Measurements from ENCODE around the gene NCS1. TPM values are rescaled to one million over a fixed set of nuclear protein-coding genes. Genes with fewer than 3 reads are reported as not detected.

The NCS1 gene
- total RNA-seq, 2 experiments from 2014 or later = 0.17 TPM; not detected in 1

DNA sequence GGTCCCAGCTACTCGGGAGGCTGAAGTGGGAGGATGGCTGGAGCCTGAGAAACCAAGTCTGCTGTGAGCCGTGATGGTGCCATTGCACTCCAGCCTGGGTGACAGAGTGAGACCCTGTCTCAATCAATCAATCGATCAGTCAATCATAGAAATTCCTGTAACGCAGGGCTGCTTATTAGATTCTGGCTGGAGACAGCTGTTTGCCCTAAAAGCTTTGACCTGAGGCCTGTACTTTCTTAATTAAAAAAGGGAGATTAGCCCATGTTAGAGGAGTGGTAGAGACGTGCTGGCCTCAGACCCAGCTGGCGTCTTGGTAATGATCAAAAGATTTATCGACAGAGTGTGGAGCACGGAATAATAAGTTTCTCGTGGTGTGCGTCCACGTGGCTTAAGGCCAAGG, 52.9 kb downstream of the NCS1 start:
- no peaks in the 10 kb centered on the region for H3K4me1 Mint-ChIP-seq (ENCODE audit: low read depth)
- intact Hi-C loops (cut with DNase I, micrococcal nuclease) = no loop called here
- Histone ChIP-seq H3K9me3 (ENCODE audit: control insufficient read depth in 1 of 2, insufficient read depth in 1 of 2, low read length in 2 of 2) (peaks cover 9 to 10% of the 10 kb centered on the region in 2 experiments), H3K27ac (ENCODE audit: low read depth in 1 of 2, low read length in 2 of 2) (no peak overlapping the region), H3K36me3 (ENCODE audit: insufficient read depth, low read length) (no peaks in the 10 kb centered on the region), H3K4me3 (ENCODE audit: low read length) (no peak overlapping the region), H3K4me1 (ENCODE audit: insufficient read depth, low read length) (no peaks in the 10 kb centered on the region), H3K27me3 (ENCODE audit: control insufficient read depth in 1 of 2, insufficient read depth in 2 of 2, low read length in 2 of 2) (no peaks in the 10 kb centered on the region)
- TF ChIP-seq, protein P1, sequence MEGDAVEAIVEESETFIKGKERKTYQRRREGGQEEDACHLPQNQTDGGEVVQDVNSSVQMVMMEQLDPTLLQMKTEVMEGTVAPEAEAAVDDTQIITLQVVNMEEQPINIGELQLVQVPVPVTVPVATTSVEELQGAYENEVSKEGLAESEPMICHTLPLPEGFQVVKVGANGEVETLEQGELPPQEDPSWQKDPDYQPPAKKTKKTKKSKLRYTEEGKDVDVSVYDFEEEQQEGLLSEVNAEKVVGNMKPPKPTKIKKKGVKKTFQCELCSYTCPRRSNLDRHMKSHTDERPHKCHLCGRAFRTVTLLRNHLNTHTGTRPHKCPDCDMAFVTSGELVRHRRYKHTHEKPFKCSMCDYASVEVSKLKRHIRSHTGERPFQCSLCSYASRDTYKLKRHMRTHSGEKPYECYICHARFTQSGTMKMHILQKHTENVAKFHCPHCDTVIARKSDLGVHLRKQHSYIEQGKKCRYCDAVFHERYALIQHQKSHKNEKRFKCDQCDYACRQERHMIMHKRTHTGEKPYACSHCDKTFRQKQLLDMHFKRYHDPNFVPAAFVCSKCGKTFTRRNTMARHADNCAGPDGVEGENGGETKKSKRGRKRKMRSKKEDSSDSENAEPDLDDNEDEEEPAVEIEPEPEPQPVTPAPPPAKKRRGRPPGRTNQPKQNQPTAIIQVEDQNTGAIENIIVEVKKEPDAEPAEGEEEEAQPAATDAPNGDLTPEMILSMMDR (IDR thresholded peaks at IDR 0.05) = no peak
- no peak overlapping the region for H3K4me3 Mint-ChIP-seq
- H3K36me3 Mint-ChIP-seq (ENCODE audit: low read depth) = no peaks in the 10 kb centered on the region
- H3K27ac Mint-ChIP-seq = no peak overlapping the region
- ATAC-seq (ENCODE audit: poor library complexity) (no peak), DNase-seq (no peak)
- H3K9me3 Mint-ChIP-seq = no peaks in the 10 kb centered on the region
- ChIA-PET POLR2A (no interaction called here), CTCF (no interaction called here)
- no peaks in the 10 kb centered on the region for H3K27me3 Mint-ChIP-seq

DNA sequence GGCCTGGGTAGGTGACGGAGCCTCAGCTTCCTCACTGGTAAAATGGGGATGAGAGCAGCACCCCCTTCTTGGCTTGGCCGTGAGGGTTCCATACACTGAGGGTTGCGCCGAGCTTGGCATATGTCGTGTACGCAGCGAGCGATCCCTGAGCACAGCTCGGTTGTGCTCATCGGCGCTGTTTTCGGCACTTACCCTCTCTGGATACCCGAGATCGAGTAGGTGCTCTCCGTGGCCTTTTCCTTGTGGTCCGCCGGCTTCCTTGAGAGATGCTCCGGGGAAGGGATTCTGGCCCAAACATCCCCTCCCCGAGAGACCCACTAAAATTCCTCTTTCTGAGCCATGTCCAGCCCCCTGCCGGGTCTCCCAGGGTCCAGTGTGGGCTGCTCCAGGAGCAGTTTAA, 53.4 kb downstream of the NCS1 start:
- CTCF ChIA-PET = no interaction called here
- Histone ChIP-seq H3K9me3 (ENCODE audit: control insufficient read depth in 1 of 2, insufficient read depth in 1 of 2, low read length in 2 of 2) (peaks cover 9 to 10% of the 10 kb centered on the region in 2 experiments), H3K27me3 (ENCODE audit: control insufficient read depth in 1 of 2, insufficient read depth in 2 of 2, low read length in 2 of 2) (no peaks in the 10 kb centered on the region), H3K4me1 (ENCODE audit: insufficient read depth, low read length) (no peaks in the 10 kb centered on the region), H3K4me3 (ENCODE audit: low read length) (no peak overlapping the region), H3K27ac (ENCODE audit: low read depth in 1 of 2, low read length in 2 of 2) (no peak overlapping the region), H3K36me3 (ENCODE audit: insufficient read depth, low read length) (no peaks in the 10 kb centered on the region)
- intact Hi-C loops (cut with DNase I, micrococcal nuclease) = no loop called here
- H3K36me3 Mint-ChIP-seq (ENCODE audit: low read depth) = no peaks in the 10 kb centered on the region
- TF ChIP-seq, protein P1 (IDR thresholded peaks at IDR 0.05) = no peak
- H3K4me3 Mint-ChIP-seq = no peak overlapping the region
- no peaks in the 10 kb centered on the region for H3K27me3 Mint-ChIP-seq
- no peak for DNase-seq
- POLR2A ChIA-PET = no interaction called here
- no peaks in the 10 kb centered on the region for H3K4me1 Mint-ChIP-seq (ENCODE audit: low read depth)
- no peak overlapping the region for H3K27ac Mint-ChIP-seq
- no peak for ATAC-seq (ENCODE audit: poor library complexity)
- H3K9me3 Mint-ChIP-seq = no peaks in the 10 kb centered on the region

DNA sequence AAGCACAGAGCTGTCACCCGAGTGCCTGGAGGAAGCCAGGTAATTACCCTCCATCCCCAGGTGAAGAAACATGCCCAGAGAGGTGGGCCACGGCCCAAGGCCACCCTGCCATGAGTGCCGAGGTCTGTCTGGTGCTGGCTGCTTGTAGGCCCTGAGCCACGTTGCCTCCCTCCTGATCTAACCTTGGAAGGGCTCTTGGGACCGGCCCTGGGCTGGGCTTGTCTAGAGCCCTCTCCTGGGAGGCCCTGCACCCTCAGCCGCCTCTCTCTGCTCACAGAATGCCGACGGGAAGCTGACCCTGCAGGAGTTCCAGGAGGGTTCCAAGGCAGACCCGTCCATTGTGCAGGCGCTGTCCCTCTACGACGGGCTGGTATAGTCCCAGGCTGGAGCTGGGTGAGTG, 53.9 kb downstream of the NCS1 start:
- Mint-ChIP-seq H3K27me3 (no peaks in the 10 kb centered on the region), H3K9me3 (no peaks in the 10 kb centered on the region), H3K27ac (no peak overlapping the region), H3K36me3 (ENCODE audit: low read depth) (no peaks in the 10 kb centered on the region), H3K4me3 (no peak overlapping the region), H3K4me1 (ENCODE audit: low read depth) (no peaks in the 10 kb centered on the region)
- Histone ChIP-seq H3K4me3 (ENCODE audit: low read length) (no peak overlapping the region), H3K36me3 (ENCODE audit: insufficient read depth, low read length) (no peaks in the 10 kb centered on the region), H3K4me1 (ENCODE audit: insufficient read depth, low read length) (no peaks in the 10 kb centered on the region), H3K9me3 (ENCODE audit: control insufficient read depth in 1 of 2, insufficient read depth in 1 of 2, low read length in 2 of 2) (peaks cover 9 to 10% of the 10 kb centered on the region in 2 experiments), H3K27me3 (ENCODE audit: control insufficient read depth in 1 of 2, insufficient read depth in 2 of 2, low read length in 2 of 2) (no peaks in the 10 kb centered on the region), H3K27ac (ENCODE audit: low read depth in 1 of 2, low read length in 2 of 2) (no peak overlapping the region)
- intact Hi-C loops (cut with DNase I, micrococcal nuclease) = no loop called here
- DNase-seq = no peak
- no peak for ATAC-seq (ENCODE audit: poor library complexity)
- CTCF ChIA-PET = no interaction called here
- TF ChIP-seq, protein P1 (IDR thresholded peaks at IDR 0.05) = no peak
- POLR2A ChIA-PET = no interaction called here

Measured in CD4-positive, alpha-beta T cell (primary cell).